Fibroblast of villous mesenchyme (primary cell): Measurements from ENCODE around the gene MRPL55. TPM values are rescaled to one million over a fixed set of nuclear protein-coding genes. Genes with fewer than 3 reads are reported as not detected.

Experiments used
- DNase-seq: peaks from one replicate; pipeline ENCODE4 v3.0.0-alpha.2; 2010; ENCODE audit warnings: low read depth
- H3K4me3 ChIP-seq: 2 replicates; pipeline ENCODE4 v1.5.1; 2011; ENCODE audit warnings: low read depth, mild to moderate bottlenecking, low read length
- CTCF ChIP-seq: IDR thresholded peaks from 2 replicates; pipeline ENCODE4 v1.5.1; 2012; ENCODE audit warnings: low read depth, mild to moderate bottlenecking, low read length; ENCODE audit not compliant: insufficient read depth
- total RNA-seq: library from RNA; depleted of rRNA; stranded (reverse); fragments of >200 nt; gene quantifications from 2 replicates; pipeline ENCODE4 v1.2.3, GENCODE V29; 2012

MRPL55 gene
- total RNA-seq, 1 donor: 39.3 TPM

- no peak for TF ChIP-seq CTCF
- H3K4me3 ChIP-seq: no peak overlapping the region
- DNase-seq: no peak
Measured at GRCh38 chr1:228079013-228079412, 30.1 kb downstream of the MRPL55 start.

GRCh38 chr1:228077565-228078330 is 31.4 kb downstream of the MRPL55 start:
- no peak for DNase-seq
- no peak overlapping the region for H3K4me3 ChIP-seq
- TF ChIP-seq CTCF: no peak

- DNase-seq: no peak
- TF ChIP-seq CTCF: no peak
- no peak overlapping the region for H3K4me3 ChIP-seq
Measured at GRCh38 chr1:228076796-228077430, 32.2 kb downstream of the MRPL55 start.

- no peak for DNase-seq
- H3K4me3 ChIP-seq: no peak overlapping the region
- TF ChIP-seq CTCF: no peak
Measured at GRCh38 chr1:228075801-228076271, 33.3 kb downstream of the MRPL55 start.

- no peak for TF ChIP-seq CTCF
- DNase-seq: no peak
- no peak overlapping the region for H3K4me3 ChIP-seq
Measured at GRCh38 chr1:228074954-228075730, 34.0 kb downstream of the MRPL55 start.

GRCh38 chr1:228073857-228074545 is 35.1 kb downstream of the MRPL55 start:
- no peak for TF ChIP-seq CTCF
- no peak overlapping the region for H3K4me3 ChIP-seq
- DNase-seq: no peak
